Esophagus squamous epithelium (tissue), 5 donors: ENCODE measurements around the gene RNF186. TPM values are rescaled to one million over a fixed set of nuclear protein-coding genes. Genes with fewer than 3 reads are reported as not detected.
A peak's percentile ranks its signal among the peaks of the same experiment; 100 is the strongest.

Experiments used
- DNase-seq: peaks from one replicate; lab custom pipeline; 2025; lab: John Stamatoyannopoulos, UW
- H3K27ac ChIP-seq, 4 donors: fragments of 200-600 bp; sonication (generic); one replicate each; pipeline ENCODE4 v1.5.1; 2016 to 2019; ENCODE audit warnings: mild to moderate bottlenecking in 1 of 4
- H3K27me3 ChIP-seq, 4 donors: fragments of 200-600 bp; sonication (generic); 1 replicate in 3 of 4; 2 replicates in 1 of 4; pipeline versions ENCODE4 v1.5.1 to v1.6.0; 2017 to 2021; ENCODE audit warnings: antibody characterized with exemption in 1 of 4
- H3K36me3 ChIP-seq, 3 donors: fragments of 200-600 bp; sonication (generic); one replicate each; pipeline ENCODE4 v1.5.1; 2016 to 2019
- H3K4me1 ChIP-seq, 3 donors: fragments of 200-600 bp; sonication (generic); one replicate each; pipeline ENCODE4 v1.5.1; 2017 to 2019
- H3K4me3 ChIP-seq, 4 donors: fragments of 200-600 bp; sonication (generic); 1 replicate in 3 of 4; 2 replicates in 1 of 4; pipeline ENCODE4 v1.5.1; 2016 to 2019; ENCODE audit warnings: mild to moderate bottlenecking in 2 of 4, moderate library complexity in 1 of 4
- H3K9me3 ChIP-seq, 3 donors: fragments of 200-600 bp; sonication (generic); one replicate each; pipeline ENCODE4 v1.5.1; 2016 to 2019
- CTCF ChIP-seq, 6 experiments: fragments of 450-650 bp in 4 of 6; fragments of 200-600 bp in 2 of 6; sonication (generic) in 2 of 6; IDR thresholded peaks; one replicate each; pipeline ENCODE4 v1.5.1; 2016 to 2019; ENCODE audit warnings: antibody characterized with exemption in 6 of 6, mild to moderate bottlenecking in 4 of 6, moderate library complexity in 4 of 6
- POLR2A ChIP-seq, 4 donors: fragments of 450-650 bp; IDR thresholded peaks; one replicate each; pipeline ENCODE4 v1.6.1; 2017; ENCODE audit warnings: antibody characterized with exemption in 4 of 4, mild to moderate bottlenecking in 4 of 4, moderate library complexity in 3 of 4
- WGBS, 2 donors: methylation state at CpG; one replicate each; pipeline ENCODE4 v1.1.5; 2018; 5-methylcytosine and 5-hydroxymethylcytosine counted together
- intact Hi-C: fragments of 100-400 bp; cut with DNase I; formaldehyde crosslinking; loops from one replicate; pipeline ENCODE4 v1.15.0; 2022
- total RNA-seq, 4 donors: library from RNA; depleted of rRNA; stranded (reverse); fragments of >200 nt; gene quantifications; one replicate each; pipeline ENCODE4 v1.1.0, GENCODE V29; 2016
- donor health status: DM: yes; HTN: yes; CAD: no.

RNF186 gene
- total RNA-seq, 4 donors from 2014 or later: not detected

- H3K9me3 ChIP-seq: no peaks in the 10 kb centered on the region
- peak; percentile 5 for DNase-seq
- intact Hi-C loops: no loop called here
- H3K27me3 ChIP-seq: no peaks in the 10 kb centered on the region
- peak overlapping the region; percentile 58 to 95 (median 79) for H3K4me3 ChIP-seq
- peaks cover 0 to 16% (median 0%) of the 10 kb centered on the region in 3 donors for H3K36me3 ChIP-seq
- peaks cover 9 to 31% (median 17%) of the 10 kb centered on the region in 3 donors for H3K4me1 ChIP-seq
- peak overlapping the region; percentile 68 to 92 (median 85) for H3K27ac ChIP-seq
- no peak for TF ChIP-seq POLR2A (IDR thresholded peaks at IDR 0.05)
- TF ChIP-seq CTCF (IDR thresholded peaks at IDR 0.05): no peak
- WGBS, 2 donors: 10 to 29% methylated on average over 13 to 17 of the region's 33 CpGs
Observed at GRCh38 chr1:19800076-19800804, 14.8 kb downstream of the RNF186 start.

DNA sequence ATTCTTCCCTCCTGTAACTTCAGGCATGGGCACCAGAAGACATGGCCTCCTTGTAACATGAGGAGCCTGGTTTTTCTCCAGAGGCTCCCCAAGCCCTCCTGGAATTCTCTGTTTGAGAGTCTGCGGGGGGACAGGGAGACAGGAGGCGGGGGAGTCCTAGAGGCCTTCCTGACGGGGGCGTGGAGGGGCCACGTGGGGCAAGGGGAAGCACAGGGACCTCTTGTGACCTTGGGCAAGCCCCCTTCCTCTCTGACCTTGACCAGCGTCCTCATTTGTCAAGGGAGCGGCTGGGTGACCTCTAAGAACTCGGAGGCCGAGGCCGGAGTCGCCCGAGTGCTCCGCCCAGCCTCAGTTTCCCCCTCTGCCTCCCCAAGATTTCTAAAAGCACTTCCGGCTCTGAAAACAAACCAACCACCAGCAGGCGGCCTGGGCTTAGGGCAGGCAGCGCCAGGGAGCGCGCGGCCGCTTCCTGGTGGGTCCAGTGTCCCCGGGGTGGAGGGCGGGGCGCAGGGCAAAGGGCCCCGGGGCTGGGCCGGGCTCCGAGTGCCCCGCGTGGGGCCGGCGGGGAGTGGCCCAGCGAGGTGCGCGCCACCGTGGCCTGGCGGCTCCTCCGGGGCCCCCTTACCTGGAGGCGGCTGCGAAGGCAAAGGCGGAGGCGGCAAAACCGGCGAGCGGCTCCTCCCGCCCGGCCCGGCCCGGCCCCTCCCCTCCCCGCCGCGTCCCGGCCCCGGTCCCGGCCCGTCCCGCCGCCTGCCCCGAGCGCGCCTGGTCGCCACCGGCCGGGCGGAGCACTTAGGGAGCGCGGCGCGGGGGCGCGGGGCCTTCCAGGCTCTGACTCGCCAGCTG is 15.6 kb downstream of the RNF186 start, which contains the start of gene TMCO4:
Gene TMCO4, minus strand, starts transcription at position 687 of the 846 bp plus-strand sequence. CDS start 19,158 bp downstream, outside the sequence.
- intact Hi-C loops: no loop called here
- no peaks in the 10 kb centered on the region for H3K27me3 ChIP-seq
- H3K4me3 ChIP-seq: peak within 1 kb of the TSS; percentile 58 to 95 (median 79)
- WGBS, 2 donors: no CpG with 5 or more reads among the region's 70 CpGs
- H3K27ac ChIP-seq: peak within 1 kb of the TSS; percentile 68 to 92 (median 85)
- H3K36me3 ChIP-seq: peaks cover 0 to 19% (median 0%) of the 10 kb centered on the region in 3 donors
- peaks cover 9 to 31% (median 17%) of the 10 kb centered on the region in 3 donors for H3K4me1 ChIP-seq
- peak; percentile 5 for DNase-seq
- TF ChIP-seq POLR2A (IDR thresholded peaks at IDR 0.05) (peak in 2 of 4 donors; percentile 40 to 45), CTCF (IDR thresholded peaks at IDR 0.05) (peak in 5 of 6 experiments; percentile 17 to 51 (median 41))
- no peaks in the 10 kb centered on the region for H3K9me3 ChIP-seq

GRCh38 chr1:19798486-19799229 is 16.4 kb downstream of the RNF186 start:
- H3K9me3 ChIP-seq: no peaks in the 10 kb centered on the region
- TF ChIP-seq POLR2A (IDR thresholded peaks at IDR 0.05): no peak
- no peak for TF ChIP-seq CTCF (IDR thresholded peaks at IDR 0.05)
- peaks cover 9 to 31% (median 17%) of the 10 kb centered on the region in 3 donors for H3K4me1 ChIP-seq
- H3K4me3 ChIP-seq: peak overlapping the region in 3 of 4 donors; percentile 70 to 95 (median 88)
- DNase-seq: no peak
- WGBS, 2 donors: 68 to 75% methylated on average over 5 to 6 of the region's 6 CpGs
- peak overlapping the region; percentile 68 to 92 (median 85) for H3K27ac ChIP-seq
- peaks cover 0 to 24% (median 0%) of the 10 kb centered on the region in 3 donors for H3K36me3 ChIP-seq
- H3K27me3 ChIP-seq: no peaks in the 10 kb centered on the region
- intact Hi-C loops: no loop called here

DNA sequence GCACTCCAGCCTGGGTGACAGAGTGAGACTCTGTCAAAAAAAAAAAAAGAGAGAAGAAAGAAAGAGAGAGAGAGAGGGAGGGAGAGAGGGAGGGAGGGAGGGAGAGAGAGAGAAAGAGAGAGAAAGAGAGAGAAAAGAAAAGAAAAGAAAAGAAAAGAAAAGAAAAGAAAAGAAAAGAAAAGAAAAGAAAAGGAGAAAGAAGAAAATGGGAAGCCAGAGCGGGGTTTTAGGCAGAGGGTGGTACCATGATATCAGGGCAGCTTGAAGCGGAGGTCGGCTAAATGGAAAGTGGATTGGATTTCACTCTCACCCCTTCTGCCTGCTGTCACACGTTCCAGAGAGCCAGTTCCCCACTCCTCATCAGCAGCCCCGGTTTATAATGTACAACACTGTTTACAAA is 17.3 kb downstream of the RNF186 start:
- Histone ChIP-seq H3K4me1 (peaks cover 9 to 31% (median 17%) of the 10 kb centered on the region in 3 donors), H3K9me3 (no peaks in the 10 kb centered on the region), H3K27me3 (no peaks in the 10 kb centered on the region), H3K36me3 (peaks cover 0 to 32% (median 0%) of the 10 kb centered on the region in 3 donors), H3K4me3 (no peak overlapping the region), H3K27ac (no peak overlapping the region)
- TF ChIP-seq CTCF (IDR thresholded peaks at IDR 0.05) (no peak), POLR2A (IDR thresholded peaks at IDR 0.05) (no peak)
- no peak for DNase-seq
- 78 to 84% methylated on average over 5 of the region's 5 CpGs for WGBS, 2 donors
- intact Hi-C loops: no loop called here
